ENCODE measurements around the gene BLOC1S5. TPM values are rescaled to one million over a fixed set of nuclear protein-coding genes. Genes with fewer than 3 reads are reported as not detected.

Gene BLOC1S5
- total and polyA plus RNA-seq, 2 of the 13 experiments (the other 11 are each of a cell fraction or from before 2014, with no cell fraction given): 10.5 to 41.5 TPM

DNA sequence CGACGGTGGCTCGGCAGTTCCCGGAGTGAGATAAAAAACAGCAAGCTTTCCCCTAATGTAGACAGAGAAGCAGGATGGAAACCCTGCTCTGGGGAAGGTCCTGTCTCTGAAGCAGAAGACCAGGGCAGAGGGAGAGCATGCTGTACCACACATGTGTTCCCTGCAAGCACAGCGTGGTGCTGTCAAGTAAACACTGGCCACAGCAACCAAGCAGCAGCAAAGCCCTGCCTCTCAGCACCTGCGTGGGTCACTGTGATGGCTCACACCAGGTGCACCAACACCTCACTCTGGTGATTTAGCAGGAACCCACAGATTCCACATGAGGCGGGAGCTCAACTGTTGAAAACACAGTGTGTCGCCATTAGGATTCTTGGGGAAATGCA, 88.4 kb downstream of the BLOC1S5 start (continued):
- TF ChIP-seq, protein P1, sequence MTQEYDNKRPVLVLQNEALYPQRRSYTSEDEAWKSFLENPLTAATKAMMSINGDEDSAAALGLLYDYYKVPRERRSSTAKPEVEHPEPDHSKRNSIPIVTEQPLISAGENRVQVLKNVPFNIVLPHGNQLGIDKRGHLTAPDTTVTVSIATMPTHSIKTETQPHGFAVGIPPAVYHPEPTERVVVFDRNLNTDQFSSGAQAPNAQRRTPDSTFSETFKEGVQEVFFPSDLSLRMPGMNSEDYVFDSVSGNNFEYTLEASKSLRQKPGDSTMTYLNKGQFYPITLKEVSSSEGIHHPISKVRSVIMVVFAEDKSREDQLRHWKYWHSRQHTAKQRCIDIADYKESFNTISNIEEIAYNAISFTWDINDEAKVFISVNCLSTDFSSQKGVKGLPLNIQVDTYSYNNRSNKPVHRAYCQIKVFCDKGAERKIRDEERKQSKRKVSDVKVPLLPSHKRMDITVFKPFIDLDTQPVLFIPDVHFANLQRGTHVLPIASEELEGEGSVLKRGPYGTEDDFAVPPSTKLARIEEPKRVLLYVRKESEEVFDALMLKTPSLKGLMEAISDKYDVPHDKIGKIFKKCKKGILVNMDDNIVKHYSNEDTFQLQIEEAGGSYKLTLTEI (CRISPR knock-in tag; conservative IDR thresholded peaks at IDR 0.05): no peak
- TF ChIP-seq MIXL1 (CRISPR knock-in tag; IDR thresholded peaks at IDR 0.05) (no peak), ZNF607 (CRISPR knock-in tag; IDR thresholded peaks at IDR 0.05; ENCODE audit: borderline replicate concordance) (peak; percentile 31; the same call in 1 of the 2 replicates), ZNF724P (CRISPR knock-in tag; IDR thresholded peaks at IDR 0.05; ENCODE audit: borderline replicate concordance) (no peak), KDM2A (CRISPR knock-in tag; IDR thresholded peaks at IDR 0.05; ENCODE audit: borderline replicate concordance, low read depth) (no peak), GLI4 (CRISPR knock-in tag; IDR thresholded peaks at IDR 0.05; ENCODE audit: borderline replicate concordance) (no peak), CAMTA2 (CRISPR knock-in tag; IDR thresholded peaks at IDR 0.05; ENCODE audit: borderline replicate concordance) (no peak), SMYD3 (CRISPR knock-in tag; IDR thresholded peaks at IDR 0.05) (no peak), NFIB (CRISPR knock-in tag; IDR thresholded peaks at IDR 0.05; ENCODE audit: borderline replicate concordance) (no peak), ZNF557 (CRISPR knock-in tag; IDR thresholded peaks at IDR 0.05) (no peak), ZNF329 (CRISPR knock-in tag; IDR thresholded peaks at IDR 0.05; ENCODE audit: low read depth) (no peak), ZNF891 (CRISPR knock-in tag; IDR thresholded peaks at IDR 0.05) (no peak), ZNF577 (CRISPR knock-in tag; IDR thresholded peaks at IDR 0.05; ENCODE audit: borderline replicate concordance, low read depth) (no peak; the same call in 1 of the 2 replicates), SIN3A (IDR thresholded peaks at IDR 0.05; ENCODE audit: borderline replicate concordance, low read depth, low read length) (no peak), EED (CRISPR knock-in tag; IDR thresholded peaks at IDR 0.05) (no peak), MAF1 (CRISPR knock-in tag; IDR thresholded peaks at IDR 0.05; ENCODE audit: borderline replicate concordance) (no peak), MED13 (CRISPR knock-in tag; IDR thresholded peaks at IDR 0.05) (no peak), ZNF326 (CRISPR knock-in tag; IDR thresholded peaks at IDR 0.05; ENCODE audit: borderline replicate concordance) (no peak), ZFP36L2 (CRISPR knock-in tag; IDR thresholded peaks at IDR 0.05) (no peak), ZSCAN12 (CRISPR knock-in tag; IDR thresholded peaks at IDR 0.05) (no peak), PAX8 (CRISPR knock-in tag; IDR thresholded peaks at IDR 0.05; ENCODE audit: borderline replicate concordance) (no peak), ZNF550 (CRISPR knock-in tag; IDR thresholded peaks at IDR 0.05; ENCODE audit: borderline replicate concordance) (no peak), TMF1 (CRISPR knock-in tag; IDR thresholded peaks at IDR 0.05; ENCODE audit: low read depth) (0 out of 2 replicates have a peak, but pooled peaks have one; percentile 27)
- TF ChIP-seq, protein P2, sequence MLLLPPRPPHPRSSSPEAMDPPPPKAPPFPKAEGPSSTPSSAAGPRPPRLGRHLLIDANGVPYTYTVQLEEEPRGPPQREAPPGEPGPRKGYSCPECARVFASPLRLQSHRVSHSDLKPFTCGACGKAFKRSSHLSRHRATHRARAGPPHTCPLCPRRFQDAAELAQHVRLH (CRISPR knock-in tag; IDR thresholded peaks at IDR 0.05; ENCODE audit: borderline replicate concordance, low read depth): no peak
- TF ChIP-seq, protein P3, sequence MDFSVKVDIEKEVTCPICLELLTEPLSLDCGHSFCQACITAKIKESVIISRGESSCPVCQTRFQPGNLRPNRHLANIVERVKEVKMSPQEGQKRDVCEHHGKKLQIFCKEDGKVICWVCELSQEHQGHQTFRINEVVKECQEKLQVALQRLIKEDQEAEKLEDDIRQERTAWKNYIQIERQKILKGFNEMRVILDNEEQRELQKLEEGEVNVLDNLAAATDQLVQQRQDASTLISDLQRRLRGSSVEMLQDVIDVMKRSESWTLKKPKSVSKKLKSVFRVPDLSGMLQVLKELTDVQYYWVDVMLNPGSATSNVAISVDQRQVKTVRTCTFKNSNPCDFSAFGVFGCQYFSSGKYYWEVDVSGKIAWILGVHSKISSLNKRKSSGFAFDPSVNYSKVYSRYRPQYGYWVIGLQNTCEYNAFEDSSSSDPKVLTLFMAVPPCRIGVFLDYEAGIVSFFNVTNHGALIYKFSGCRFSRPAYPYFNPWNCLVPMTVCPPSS (IDR thresholded peaks at IDR 0.05): no peak
- TF ChIP-seq, protein P4, sequence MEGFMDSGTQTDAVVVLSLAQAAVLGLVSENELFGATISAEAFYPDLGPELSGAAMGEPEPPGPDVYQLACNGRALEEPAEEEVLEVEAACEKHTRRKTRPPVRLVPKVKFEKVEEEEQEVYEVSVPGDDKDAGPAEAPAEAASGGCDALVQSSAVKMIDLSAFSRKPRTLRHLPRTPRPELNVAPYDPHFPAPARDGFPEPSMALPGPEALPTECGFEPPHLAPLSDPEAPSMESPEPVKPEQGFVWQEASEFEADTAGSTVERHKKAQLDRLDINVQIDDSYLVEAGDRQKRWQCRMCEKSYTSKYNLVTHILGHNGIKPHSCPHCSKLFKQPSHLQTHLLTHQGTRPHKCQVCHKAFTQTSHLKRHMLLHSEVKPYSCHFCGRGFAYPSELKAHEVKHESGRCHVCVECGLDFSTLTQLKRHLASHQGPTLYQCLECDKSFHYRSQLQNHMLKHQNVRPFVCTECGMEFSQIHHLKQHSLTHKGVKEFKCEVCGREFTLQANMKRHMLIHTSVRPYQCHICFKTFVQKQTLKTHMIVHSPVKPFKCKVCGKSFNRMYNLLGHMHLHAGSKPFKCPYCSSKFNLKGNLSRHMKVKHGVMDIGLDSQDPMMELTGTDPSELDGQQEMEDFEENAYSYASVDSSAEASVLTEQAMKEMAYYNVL (CRISPR knock-in tag; IDR thresholded peaks at IDR 0.05; ENCODE audit: borderline replicate concordance): no peak
- TF ChIP-seq, protein P5, sequence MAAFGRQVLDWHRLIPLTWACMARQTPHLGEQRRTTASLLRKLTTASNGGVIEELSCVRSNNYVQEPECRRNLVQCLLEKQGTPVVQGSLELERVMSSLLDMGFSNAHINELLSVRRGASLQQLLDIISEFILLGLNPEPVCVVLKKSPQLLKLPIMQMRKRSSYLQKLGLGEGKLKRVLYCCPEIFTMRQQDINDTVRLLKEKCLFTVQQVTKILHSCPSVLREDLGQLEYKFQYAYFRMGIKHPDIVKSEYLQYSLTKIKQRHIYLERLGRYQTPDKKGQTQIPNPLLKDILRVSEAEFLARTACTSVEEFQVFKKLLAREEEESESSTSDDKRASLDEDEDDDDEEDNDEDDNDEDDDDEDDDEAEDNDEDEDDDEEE (CRISPR knock-in tag; IDR thresholded peaks at IDR 0.05): no peak
